Stomach (tissue), 9 donors: ENCODE measurements around the gene TMC5. TPM values are rescaled to one million over a fixed set of nuclear protein-coding genes. Genes with fewer than 3 reads are reported as not detected.
A peak's percentile ranks its signal among the peaks of the same experiment; 100 is the strongest.

Source experiments
- DNase-seq, 2 donors: peaks; one replicate each; pipeline versions ENCODE4 v3.0.0 to v3.0.0-alpha.2; 2013 to 2019
- H3K27ac ChIP-seq, 5 donors: fragments of 200-600 bp in 4 of 5; sonication (generic) in 4 of 5; one replicate each; pipeline ENCODE4 v1.5.1; 2013 to 2019; ENCODE audit warnings: mild to moderate bottlenecking in 1 of 5, moderate library complexity in 1 of 5
- H3K27me3 ChIP-seq, 3 donors: fragments of 200-600 bp; sonication (generic); one replicate each; pipeline ENCODE4 v1.5.1; 2017 to 2019; ENCODE audit warnings: mixed run types in 1 of 3
- H3K36me3 ChIP-seq, 4 donors: fragments of 200-600 bp; sonication (generic); 1 replicate in 3 of 4; 2 replicates in 1 of 4; pipeline ENCODE4 v1.5.1; 2016 to 2019
- H3K4me1 ChIP-seq, 4 donors: fragments of 200-600 bp; sonication (generic); one replicate each; pipeline ENCODE4 v1.5.1; 2016 to 2019
- H3K4me3 ChIP-seq, 4 donors: fragments of 200-600 bp; sonication (generic) in 3 of 4; one replicate each; pipeline ENCODE4 v1.5.1; 2016 to 2019; ENCODE audit warnings: mild to moderate bottlenecking in 1 of 4
- H3K9me3 ChIP-seq, 4 donors: fragments of 200-600 bp; sonication (generic); one replicate each; pipeline ENCODE4 v1.5.1; 2016 to 2019
- EP300 ChIP-seq: sonication (generic); formaldehyde crosslinking; IDR thresholded peaks from one replicate; pipeline ENCODE4 v1.6.1; 2017; ENCODE audit warnings: antibody characterized with exemption
- POLR2A ChIP-seq, 4 donors: fragments of 450-650 bp; IDR thresholded peaks; one replicate each; pipeline ENCODE4 v1.6.1; 2016; ENCODE audit warnings: antibody characterized with exemption in 4 of 4, control low read depth in 2 of 4, mild to moderate bottlenecking in 1 of 4, moderate library complexity in 1 of 4
- POLR2AphosphoS5 ChIP-seq, 3 donors: sonication (generic); formaldehyde crosslinking; IDR thresholded peaks; one replicate each; pipeline ENCODE4 v1.6.1; 2016; ENCODE audit warnings: antibody characterized with exemption in 3 of 3
- WGBS, 5 donors: extraction: QIAGEN DNeasy Blood & Tissue Kit in 3 of 5; methylation state at CpG; one replicate each; pipeline versions ENCODE4 v1.1.5 to v1.1.7; 2013 to 2018; 5-methylcytosine and 5-hydroxymethylcytosine counted together
- intact Hi-C: fragments of 100-400 bp; cut with DNase I; formaldehyde crosslinking; loops from one replicate; pipeline ENCODE4 v1.15.1; 2023; ENCODE audit warnings: low total_unique reads
- polyA plus RNA-seq, 3 donors: library from polyadenylated mRNA; stranded (reverse); fragments of 200-250 nt; gene quantifications; one replicate each; pipeline ENCODE4 v1.2.3, GENCODE V29; 2013
- total RNA-seq, 5 donors: library from RNA; depleted of rRNA; stranded (reverse); fragments of >200 nt; gene quantifications; one replicate each; pipeline versions ENCODE4 v1.1.0 to v1.2.3, GENCODE V29; 2014 to 2016
- TF ChIP-seq, protein P1 (sequence below), 7 experiments: fragments of 450-650 bp in 4 of 7; fragments of 200-600 bp in 3 of 7; sonication (generic) in 3 of 7; IDR thresholded peaks; one replicate each; pipeline ENCODE4 v1.5.1; 2016 to 2019; ENCODE audit warnings: antibody characterized with exemption in 7 of 7, control low read depth in 2 of 7, mild to moderate bottlenecking in 1 of 7
- donor health status: healthy with polysubstance abuse.
- donor health status: Bipolar disorder and iron deficiency.
- donor health status: healthy.

The TMC5 gene
- total and polyA plus RNA-seq, 8 donors: 7.2 to 92.7 (median 28.2) TPM

DNA sequence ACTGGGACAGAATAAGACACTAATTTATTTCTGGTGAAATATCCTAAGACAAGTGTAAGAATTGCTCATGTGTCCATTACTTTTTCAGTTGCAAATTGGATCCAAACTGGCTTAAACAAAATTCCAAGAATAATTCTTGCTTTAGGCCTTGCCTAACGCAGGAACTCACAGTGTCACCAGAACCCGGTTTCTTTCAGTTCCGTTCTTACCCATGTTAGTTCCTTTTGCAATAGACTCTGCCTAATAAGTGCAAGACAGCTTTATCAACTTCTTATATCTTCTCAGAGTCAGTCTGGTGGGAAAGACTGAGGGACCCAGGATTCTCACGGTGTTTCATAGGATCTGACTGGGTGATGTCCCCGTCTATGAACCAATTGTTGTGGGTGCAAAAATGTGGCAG, 79.5 kb downstream of the TMC5 start:
- no peak overlapping the region for H3K27ac ChIP-seq
- WGBS, 5 donors: 67 to 84% (median 82%) methylated on average over 5 of the region's 5 CpGs
- H3K4me1 ChIP-seq: no peaks in the 10 kb centered on the region
- no peak overlapping the region for H3K4me3 ChIP-seq
- H3K9me3 ChIP-seq: no peaks in the 10 kb centered on the region
- no peaks in the 10 kb centered on the region for H3K27me3 ChIP-seq
- no peak for DNase-seq
- intact Hi-C loops: no loop called here
- TF ChIP-seq EP300 (no peak), POLR2A (IDR thresholded peaks at IDR 0.05) (no peak), POLR2AphosphoS5 (IDR thresholded peaks at IDR 0.05) (no peak)
- TF ChIP-seq, protein P1, sequence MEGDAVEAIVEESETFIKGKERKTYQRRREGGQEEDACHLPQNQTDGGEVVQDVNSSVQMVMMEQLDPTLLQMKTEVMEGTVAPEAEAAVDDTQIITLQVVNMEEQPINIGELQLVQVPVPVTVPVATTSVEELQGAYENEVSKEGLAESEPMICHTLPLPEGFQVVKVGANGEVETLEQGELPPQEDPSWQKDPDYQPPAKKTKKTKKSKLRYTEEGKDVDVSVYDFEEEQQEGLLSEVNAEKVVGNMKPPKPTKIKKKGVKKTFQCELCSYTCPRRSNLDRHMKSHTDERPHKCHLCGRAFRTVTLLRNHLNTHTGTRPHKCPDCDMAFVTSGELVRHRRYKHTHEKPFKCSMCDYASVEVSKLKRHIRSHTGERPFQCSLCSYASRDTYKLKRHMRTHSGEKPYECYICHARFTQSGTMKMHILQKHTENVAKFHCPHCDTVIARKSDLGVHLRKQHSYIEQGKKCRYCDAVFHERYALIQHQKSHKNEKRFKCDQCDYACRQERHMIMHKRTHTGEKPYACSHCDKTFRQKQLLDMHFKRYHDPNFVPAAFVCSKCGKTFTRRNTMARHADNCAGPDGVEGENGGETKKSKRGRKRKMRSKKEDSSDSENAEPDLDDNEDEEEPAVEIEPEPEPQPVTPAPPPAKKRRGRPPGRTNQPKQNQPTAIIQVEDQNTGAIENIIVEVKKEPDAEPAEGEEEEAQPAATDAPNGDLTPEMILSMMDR (IDR thresholded peaks at IDR 0.05): no peak
- H3K36me3 ChIP-seq: peaks cover 26 to 95% (median 79%) of the 10 kb centered on the region in 4 donors

- peaks cover 35 to 96% (median 86%) of the 10 kb centered on the region in 4 donors for H3K36me3 ChIP-seq
- TF ChIP-seq, protein P1 (IDR thresholded peaks at IDR 0.05): no peak
- TF ChIP-seq POLR2AphosphoS5 (IDR thresholded peaks at IDR 0.05): no peak
- TF ChIP-seq EP300: no peak
- TF ChIP-seq POLR2A (IDR thresholded peaks at IDR 0.05): no peak
- H3K27ac ChIP-seq: peak overlapping the region in 1 of 5 donors; percentile 70
- H3K4me1 ChIP-seq: no peaks in the 10 kb centered on the region
- 48 to 69% (median 53%) methylated on average over 5 of the region's 5 CpGs for WGBS, 5 donors
- no peaks in the 10 kb centered on the region for H3K27me3 ChIP-seq
- H3K4me3 ChIP-seq: no peak overlapping the region
- DNase-seq: no peak
- H3K9me3 ChIP-seq: no peaks in the 10 kb centered on the region
- intact Hi-C loops: no loop called here
Measured at GRCh38 chr16:19499006-19499405, 81.3 kb downstream of the TMC5 start.

GRCh38 chr16:19499481-19499880, 81.8 kb downstream of the TMC5 start:
- TF ChIP-seq POLR2A (IDR thresholded peaks at IDR 0.05) (no peak), POLR2AphosphoS5 (IDR thresholded peaks at IDR 0.05) (no peak), EP300 (no peak)
- TF ChIP-seq, protein P1 (IDR thresholded peaks at IDR 0.05): no peak
- no peak overlapping the region for H3K4me3 ChIP-seq
- H3K36me3 ChIP-seq: peaks cover 40 to 96% (median 86%) of the 10 kb centered on the region in 4 donors
- no peak for DNase-seq
- H3K9me3 ChIP-seq: no peaks in the 10 kb centered on the region
- peak overlapping the region in 1 of 5 donors; percentile 70 for H3K27ac ChIP-seq
- 32 to 68% (median 59%) methylated on average over 3 of the region's 3 CpGs for WGBS, 5 donors
- no peaks in the 10 kb centered on the region for H3K4me1 ChIP-seq
- H3K27me3 ChIP-seq: no peaks in the 10 kb centered on the region
- intact Hi-C loops: no loop called here

DNA sequence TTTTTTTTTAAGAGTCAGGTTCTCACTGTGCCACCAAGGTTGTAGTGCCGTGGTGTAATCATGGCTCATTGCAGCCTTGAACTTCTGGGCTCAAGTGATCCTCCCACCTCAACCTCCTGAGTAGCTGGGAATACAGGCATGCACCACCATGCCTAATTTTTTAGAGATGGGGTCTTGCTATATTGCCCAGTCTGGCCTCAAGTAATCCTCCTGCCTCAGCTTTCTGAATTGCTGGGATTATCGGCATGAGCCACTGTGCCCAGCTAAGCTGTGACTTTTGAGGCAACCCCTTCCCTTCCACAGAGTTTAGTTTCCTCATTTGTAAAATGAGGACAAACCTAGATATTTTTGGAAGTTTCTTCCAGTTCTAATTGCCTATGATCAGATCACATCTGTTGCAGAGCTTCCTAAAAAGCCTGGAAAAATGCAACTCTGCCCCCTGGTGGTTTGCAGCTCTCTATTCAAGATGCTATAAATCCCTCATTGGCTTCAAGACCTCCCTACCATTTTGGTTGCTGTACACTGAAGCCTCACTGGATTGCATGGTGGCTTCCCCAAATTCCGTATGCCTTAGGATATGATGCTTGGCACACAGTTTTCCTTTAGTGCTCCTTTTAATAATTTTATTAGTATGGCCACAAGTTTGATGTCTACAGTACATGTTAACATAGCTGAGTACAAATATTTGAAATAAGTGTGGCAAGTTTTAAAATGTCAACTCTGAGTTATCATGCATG, 84.9 kb downstream of the TMC5 start:
- Histone ChIP-seq H3K27me3 (no peaks in the 10 kb centered on the region), H3K4me3 (no peak overlapping the region), H3K9me3 (no peaks in the 10 kb centered on the region), H3K36me3 (peaks cover 45 to 100% (median 99%) of the 10 kb centered on the region in 4 donors), H3K27ac (no peak overlapping the region), H3K4me1 (peaks cover 0 to 18% (median 3%) of the 10 kb centered on the region in 4 donors)
- peak; percentile 80 to 90 for DNase-seq
- WGBS, 5 donors: 84 to 91% (median 87%) methylated on average over 3 of the region's 3 CpGs
- TF ChIP-seq, protein P1 (IDR thresholded peaks at IDR 0.05): peak in 5 of 7 experiments; percentile 50 to 77 (median 67)
- TF ChIP-seq POLR2AphosphoS5 (IDR thresholded peaks at IDR 0.05): no peak
- intact Hi-C loops: no loop called here
